ENCODE measurements around the gene FYB2. TPM values are rescaled to one million over a fixed set of nuclear protein-coding genes. Genes with fewer than 3 reads are reported as not detected.

FYB2 gene
- total RNA-seq, 4 donors from 2014 or later, result not detected

DNA sequence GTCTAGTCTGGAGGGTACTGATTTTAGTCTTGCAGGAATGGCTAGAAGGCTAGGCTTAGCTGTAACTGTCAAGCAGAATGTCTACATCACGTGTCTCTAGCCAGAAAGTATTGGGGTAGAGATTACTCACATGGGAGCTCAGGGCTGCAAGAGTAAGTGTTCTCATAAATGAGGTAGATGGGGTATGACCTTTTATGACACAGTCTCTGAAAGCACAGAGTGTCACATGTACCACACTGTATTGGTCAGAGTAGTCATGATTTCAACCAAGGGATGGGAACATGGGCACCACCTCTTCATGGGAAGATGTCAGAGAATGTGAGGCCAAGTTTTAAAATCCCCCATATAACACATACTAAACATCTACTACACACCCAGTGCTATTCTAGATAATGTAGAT, 2.9 kb downstream of the FYB2 start:
- intact Hi-C loops (cut with DNase I), result no loop called here
- H3K9me3 ChIP-seq, result no peaks in the 10 kb centered on the region
- H3K4me3 ChIP-seq, result no peak overlapping the region
- H3K36me3 ChIP-seq, result no peaks in the 10 kb centered on the region
- H3K27ac ChIP-seq (replicated peaks in 1 of 4), result no peak overlapping the region
- TF ChIP-seq POLR2A (IDR thresholded peaks at IDR 0.05; ENCODE audit: low read depth) (no peak), POLR2AphosphoS5 (IDR thresholded peaks at IDR 0.05) (no peak), CTCF (IDR thresholded peaks at IDR 0.05) (no peak), EP300 (IDR thresholded peaks at IDR 0.05) (no peak)
- peaks cover 0 to 3% (median 0%) of the 10 kb centered on the region in 4 donors for H3K27me3 ChIP-seq
- peaks cover 5 to 9% (median 7%) of the 10 kb centered on the region in 4 donors for H3K4me1 ChIP-seq
- DNase-seq (ENCODE audit: extremely low spot score), result no peak
- WGBS, result 100% methylated on average over 1 of the region's 1 CpG

- WGBS, result 91% methylated on average over 2 of the region's 2 CpGs
These were observed 5.0 kb downstream of the FYB2 start for GRCh38 chr1:56814205-56814604.

GRCh38 chr1:56811331-56811730, 7.9 kb downstream of the FYB2 start:
- no peak for DNase-seq (ENCODE audit: extremely low spot score)
- Histone ChIP-seq H3K4me3 (no peak overlapping the region), H3K36me3 (no peaks in the 10 kb centered on the region), H3K27ac (replicated peaks in 1 of 4) (no peak overlapping the region), H3K27me3 (peaks cover 0 to 3% (median 0%) of the 10 kb centered on the region in 4 donors), H3K4me1 (no peaks in the 10 kb centered on the region), H3K9me3 (no peaks in the 10 kb centered on the region)
- WGBS, result 81% methylated on average over 2 of the region's 2 CpGs
- intact Hi-C loops (cut with DNase I), result loop anchor here (5.0 kb wide), 1 partner anchor 1529 kb away; no protein-coding TSS in a partner anchor
- TF ChIP-seq POLR2A (IDR thresholded peaks at IDR 0.05; ENCODE audit: low read depth) (no peak), EP300 (IDR thresholded peaks at IDR 0.05) (no peak), CTCF (IDR thresholded peaks at IDR 0.05) (no peak), POLR2AphosphoS5 (IDR thresholded peaks at IDR 0.05) (no peak)

More at GRCh38 chr1:56814205-56814604, 5.0 kb downstream of the FYB2 start:
- peaks cover 0 to 3% (median 0%) of the 10 kb centered on the region in 4 donors for H3K27me3 ChIP-seq
- no peaks in the 10 kb centered on the region for H3K36me3 ChIP-seq
- intact Hi-C loops (cut with DNase I), result loop anchor here (5.0 kb wide), 1 partner anchor 1532 kb away; no protein-coding TSS in a partner anchor
- H3K4me3 ChIP-seq, result no peak overlapping the region
- TF ChIP-seq EP300 (IDR thresholded peaks at IDR 0.05) (no peak), POLR2A (IDR thresholded peaks at IDR 0.05; ENCODE audit: low read depth) (no peak), CTCF (IDR thresholded peaks at IDR 0.05) (no peak), POLR2AphosphoS5 (IDR thresholded peaks at IDR 0.05) (no peak)
- no peak for DNase-seq (ENCODE audit: extremely low spot score)
- H3K4me1 ChIP-seq, result no peaks in the 10 kb centered on the region
- no peaks in the 10 kb centered on the region for H3K9me3 ChIP-seq
- H3K27ac ChIP-seq (replicated peaks in 1 of 4), result no peak overlapping the region

- Histone ChIP-seq H3K36me3 (no peaks in the 10 kb centered on the region), H3K9me3 (no peaks in the 10 kb centered on the region), H3K4me1 (no peaks in the 10 kb centered on the region), H3K27ac (replicated peaks in 1 of 4) (no peak overlapping the region), H3K4me3 (no peak overlapping the region), H3K27me3 (peaks cover 0 to 3% (median 0%) of the 10 kb centered on the region in 4 donors)
- no peak for TF ChIP-seq POLR2AphosphoS5 (IDR thresholded peaks at IDR 0.05)
- TF ChIP-seq POLR2A (IDR thresholded peaks at IDR 0.05; ENCODE audit: low read depth), result no peak
- no peak for TF ChIP-seq CTCF (IDR thresholded peaks at IDR 0.05)
- TF ChIP-seq EP300 (IDR thresholded peaks at IDR 0.05), result no peak
- WGBS, result 94% methylated on average over 1 of the region's 1 CpG
- intact Hi-C loops (cut with DNase I), result no loop called here
- DNase-seq (ENCODE audit: extremely low spot score), result no peak
These were observed 10.8 kb downstream of the FYB2 start for GRCh38 chr1:56808410-56808809.

DNA sequence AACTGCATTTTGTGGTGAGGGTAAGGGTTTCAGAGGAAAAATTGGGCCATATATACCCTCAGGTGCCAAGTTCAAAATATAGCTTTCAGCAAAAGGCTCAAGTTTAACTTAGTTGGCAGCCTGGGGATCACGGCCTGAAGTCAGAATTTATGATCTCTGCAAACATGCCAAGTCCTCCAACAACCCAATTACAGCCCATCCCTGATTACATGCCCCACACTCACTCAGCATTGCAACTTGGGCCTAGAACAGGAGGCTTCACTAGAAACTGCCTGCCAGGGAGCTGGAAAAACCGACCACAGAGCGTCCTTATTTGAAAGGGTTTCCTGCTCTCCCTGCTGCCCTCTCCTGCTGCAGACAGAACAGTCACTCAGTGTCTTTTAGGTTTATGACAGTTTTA, 12.4 kb downstream of the FYB2 start:
- intact Hi-C loops (cut with DNase I), result no loop called here
- H3K4me1 ChIP-seq, result no peaks in the 10 kb centered on the region
- no peaks in the 10 kb centered on the region for H3K36me3 ChIP-seq
- TF ChIP-seq EP300 (IDR thresholded peaks at IDR 0.05), result no peak
- TF ChIP-seq POLR2AphosphoS5 (IDR thresholded peaks at IDR 0.05), result no peak
- no peak for TF ChIP-seq CTCF (IDR thresholded peaks at IDR 0.05)
- no peak for TF ChIP-seq POLR2A (IDR thresholded peaks at IDR 0.05; ENCODE audit: low read depth)
- WGBS, result 59% methylated on average over 3 of the region's 3 CpGs
- no peak for DNase-seq (ENCODE audit: extremely low spot score)
- H3K9me3 ChIP-seq, result no peaks in the 10 kb centered on the region
- H3K27me3 ChIP-seq, result no peaks in the 10 kb centered on the region
- H3K27ac ChIP-seq (replicated peaks in 1 of 4), result no peak overlapping the region
- H3K4me3 ChIP-seq, result no peak overlapping the region

Data from esophagus muscularis mucosa (tissue), 4 donors.